Posterior vena cava (tissue), 2 donors: Measurements from ENCODE around the gene CEBPZOS. TPM values are rescaled to one million over a fixed set of nuclear protein-coding genes. Genes with fewer than 3 reads are reported as not detected.
"Not testable (repeated sequence)": the region's sequence is repeated elsewhere in the genome, so short reads cannot be mapped to it uniquely, and the experiment has no call there.

ENCODE experiments used
- DNase-seq: peaks from one replicate; pipeline ENCODE4 v3.0.0-alpha.2; 2020; ENCODE audit warnings: low spot score
- intact Hi-C, 2 donors: fragments of 100-400 bp; cut with DNase I; formaldehyde crosslinking; loops; one replicate each; pipeline versions ENCODE4 v1.14.1 to v1.14.2; 2022 to 2023
- total RNA-seq, 2 donors: library from RNA; stranded (reverse); fragmentation: NEBNext Ultra II Directional; extraction: Animal tissue kit (Norgen Biotek cat#: 25700); gene quantifications; one replicate each; pipeline ENCODE4 v1.2.1, GENCODE V29; 2021
- donor health status: DM: yes; HTN: yes; CAD: no.
- donor health status: DM: yes; HTN: yes; CAD: no.

CEBPZOS gene
- total RNA-seq, 2 donors from 2014 or later = 31.7 to 33.3 TPM

DNA sequence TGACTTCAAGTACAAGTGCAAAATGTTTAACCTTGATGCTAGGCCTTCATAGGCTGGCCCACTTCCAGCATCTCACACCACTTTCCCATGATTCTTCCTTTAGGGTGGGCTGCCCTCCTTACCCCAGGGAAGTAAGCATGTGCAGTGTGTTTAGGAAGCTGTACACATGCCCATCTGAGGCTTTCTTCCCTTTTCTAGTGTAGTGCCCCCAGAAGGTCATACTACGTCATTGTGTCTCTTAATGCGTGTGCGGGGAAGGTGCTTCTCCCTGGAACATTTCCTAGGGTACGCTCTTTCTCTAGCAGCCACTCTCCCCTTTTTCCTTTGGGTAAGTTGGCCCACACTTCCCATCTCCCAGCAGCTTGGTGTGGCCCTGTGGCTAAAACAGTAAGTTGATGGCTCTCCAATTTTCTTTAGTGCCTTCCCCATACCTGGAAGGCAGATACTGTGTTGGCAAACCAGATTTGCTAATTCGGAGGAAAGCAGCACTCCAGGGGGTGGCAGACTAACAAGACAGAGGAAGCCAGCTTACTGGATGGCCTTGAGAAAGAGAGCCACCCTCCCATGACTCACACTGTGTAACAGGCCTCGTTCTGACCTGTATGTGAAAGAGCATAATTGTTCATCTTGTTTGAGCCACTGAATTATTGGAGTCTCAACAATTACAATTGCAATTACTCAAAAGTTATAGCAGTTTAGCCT lies 6.7 kb upstream of the CEBPZOS start:
- intact Hi-C loops = no loop called here
- DNase-seq = no peak

- DNase-seq = no peak
- intact Hi-C loops = no loop called here
Observed at GRCh38 chr2:37190290-37190689, 6.0 kb upstream of the CEBPZOS start.

GRCh38 chr2:37191253-37191652 lies 5.0 kb upstream of the CEBPZOS start:
- intact Hi-C loops = no loop called here
- no peak for DNase-seq

- intact Hi-C loops = no loop called here
- no peak for DNase-seq
Observed at GRCh38 chr2:37191747-37192146, 4.5 kb upstream of the CEBPZOS start.

DNA sequence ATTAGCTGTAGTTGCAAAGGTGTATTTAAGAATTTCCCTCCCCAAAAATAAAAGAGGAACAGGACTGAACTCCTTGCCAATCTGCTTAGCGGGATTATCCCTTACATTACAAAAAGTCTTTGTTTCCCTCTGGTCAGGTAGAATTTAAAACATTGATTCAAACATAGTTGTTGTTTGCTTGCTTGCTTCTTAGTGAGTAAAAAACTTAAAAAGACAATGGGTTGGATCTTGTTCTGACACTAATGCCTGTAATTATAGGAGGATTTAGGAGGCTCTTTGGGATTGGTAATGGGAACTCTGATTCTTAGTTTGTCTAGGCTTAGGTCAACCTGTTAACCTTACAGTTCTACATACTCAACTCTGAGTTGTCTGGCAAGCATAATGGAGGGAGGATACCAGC lies 3.7 kb upstream of the CEBPZOS start:
- DNase-seq = no peak
- intact Hi-C loops = no loop called here

GRCh38 chr2:37195862-37196319 lies 405 bp upstream of the CEBPZOS start:
- intact Hi-C loops = not testable (repeated sequence)

GRCh38 chr2:37198681-37199065 lies 2.4 kb downstream of the CEBPZOS start:
- intact Hi-C loops = no loop called here
- no peak for DNase-seq

More at GRCh38 chr2:37195862-37196319, 405 bp upstream of the CEBPZOS start:
- not testable (repeated sequence) for DNase-seq

GRCh38 chr2:37201208-37201607 lies 4.9 kb downstream of the CEBPZOS start:
- DNase-seq = no peak
- intact Hi-C loops = no loop called here

GRCh38 chr2:37201766-37202165 lies 5.5 kb downstream of the CEBPZOS start:
- DNase-seq = no peak
- intact Hi-C loops = no loop called here

DNA sequence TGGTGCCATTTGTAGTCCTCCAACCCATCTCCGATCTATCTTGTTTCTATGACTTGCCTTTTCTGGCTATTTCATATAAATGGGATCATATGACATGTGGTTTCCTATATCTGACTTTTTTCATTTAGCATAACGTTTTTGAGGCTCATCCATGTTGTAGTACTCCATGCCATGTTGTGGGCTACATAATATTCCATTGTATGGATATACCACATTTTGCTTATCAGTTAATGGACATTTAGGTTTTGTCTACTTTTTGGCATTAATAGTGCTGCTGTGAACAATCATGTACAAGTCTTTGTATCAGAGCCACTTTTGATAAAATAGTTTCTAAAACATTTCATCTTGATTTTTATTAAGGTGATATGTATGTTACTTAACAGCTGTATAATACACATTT lies 7.4 kb downstream of the CEBPZOS start:
- DNase-seq = no peak
- intact Hi-C loops = no loop called here

GRCh38 chr2:37205071-37205661 lies 8.9 kb downstream of the CEBPZOS start:
- DNase-seq, intact Hi-C loops: not testable (repeated sequence)

GRCh38 chr2:37205689-37206341 lies 9.5 kb downstream of the CEBPZOS start:
- no peak for DNase-seq
- intact Hi-C loops = no loop called here

DNA sequence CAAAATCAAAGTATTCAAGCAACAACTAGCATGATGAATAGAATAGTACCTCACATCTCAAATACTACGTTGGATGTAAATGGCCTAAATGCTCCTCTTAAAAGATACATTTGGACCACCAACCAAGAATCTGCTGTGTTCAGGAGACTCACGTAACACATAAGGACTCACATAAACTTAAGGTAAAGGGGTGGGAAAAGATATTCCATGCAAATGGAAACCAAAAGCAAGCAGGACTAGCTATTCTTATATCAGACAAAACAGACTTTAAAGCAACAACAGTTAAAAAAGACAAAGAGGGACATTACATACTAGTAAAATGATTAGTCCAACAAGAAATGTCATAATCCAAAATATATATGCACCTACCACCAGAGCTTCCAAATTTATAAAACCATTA lies 10.5 kb downstream of the CEBPZOS start:
- DNase-seq, intact Hi-C loops: not testable (repeated sequence)

DNA sequence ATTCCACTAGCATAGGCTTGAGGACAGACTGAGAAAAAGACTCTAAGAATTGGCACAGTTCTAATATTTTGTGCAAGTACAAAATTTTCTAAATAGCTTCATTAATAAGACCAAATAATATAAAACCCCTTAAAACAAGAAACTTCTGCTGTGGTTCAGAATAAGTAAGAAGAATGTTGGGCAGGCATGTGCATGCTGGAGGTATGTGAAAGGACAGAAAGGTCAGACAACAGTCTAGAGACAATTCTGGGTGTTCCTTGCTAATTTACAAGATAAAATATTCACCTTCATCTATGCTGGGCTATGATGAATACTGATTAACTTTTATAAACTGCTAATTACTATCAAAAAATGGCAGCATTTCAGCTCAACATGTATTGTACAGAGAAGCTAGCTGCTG lies 14.9 kb downstream of the CEBPZOS start:
- DNase-seq = no peak
- intact Hi-C loops = no loop called here

DNA sequence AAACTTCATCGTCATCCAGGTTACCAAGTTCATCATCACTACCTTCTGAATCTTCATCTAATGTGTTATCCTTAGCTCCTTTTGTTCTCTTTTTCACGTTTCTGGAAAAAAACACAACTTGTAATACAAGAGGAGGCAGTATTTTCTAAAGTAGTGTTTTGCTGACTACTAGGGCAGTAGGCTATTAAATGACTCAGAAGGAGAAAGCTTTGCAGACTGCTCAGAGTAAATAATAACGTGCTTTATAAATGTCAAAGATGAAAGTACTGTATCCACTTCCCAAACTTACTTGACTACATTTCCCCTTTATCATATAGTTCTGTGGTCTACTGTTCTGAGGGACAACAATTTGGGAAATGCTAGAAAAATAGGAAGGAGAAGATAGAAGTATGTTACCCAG lies 15.6 kb downstream of the CEBPZOS start:
- intact Hi-C loops = no loop called here
- no peak for DNase-seq

GRCh38 chr2:37215250-37215649 lies 19.0 kb downstream of the CEBPZOS start:
- no peak for DNase-seq
- intact Hi-C loops = no loop called here

DNA sequence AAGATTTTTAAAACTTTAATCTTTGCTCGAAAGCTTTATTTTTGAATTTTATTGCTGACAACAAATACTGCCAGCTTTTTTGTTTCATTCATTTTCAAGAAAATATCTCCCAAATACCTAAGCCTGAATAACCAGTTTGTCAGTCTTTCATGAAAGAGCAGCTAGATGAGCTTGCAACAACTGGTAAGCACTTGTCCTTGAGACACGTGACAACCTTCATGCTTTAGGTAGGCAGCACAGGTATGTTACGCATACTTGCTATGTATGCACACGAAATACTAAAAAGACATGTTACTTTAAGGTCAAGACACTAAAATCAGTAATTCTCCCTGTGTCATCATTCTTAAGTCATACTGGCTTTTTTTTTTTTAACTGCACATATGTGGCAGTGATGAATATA lies 22.8 kb downstream of the CEBPZOS start:
- DNase-seq = no peak
- intact Hi-C loops = no loop called here

GRCh38 chr2:37223131-37223530 lies 26.8 kb downstream of the CEBPZOS start:
- intact Hi-C loops = no loop called here

DNA sequence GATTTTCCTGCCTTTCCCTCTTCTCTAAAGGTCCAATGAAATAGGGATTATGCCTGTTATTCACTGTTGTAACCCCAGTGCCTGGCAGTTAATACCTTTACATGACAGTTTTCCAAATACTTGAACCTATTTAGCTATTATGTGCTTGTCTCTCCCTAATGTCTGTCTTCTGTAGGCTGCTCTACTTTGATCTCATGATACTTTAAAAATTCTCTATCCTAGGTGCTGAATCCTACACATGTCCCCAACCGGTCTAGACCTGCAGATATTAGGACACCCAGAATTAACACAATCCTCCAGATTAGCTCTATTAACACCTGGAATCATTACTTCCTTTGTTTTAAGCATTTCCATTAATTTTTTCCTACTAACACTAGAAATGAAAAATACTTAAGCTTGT lies 27.8 kb downstream of the CEBPZOS start:
- no peak for DNase-seq
- intact Hi-C loops = no loop called here

More at GRCh38 chr2:37223131-37223530, 26.8 kb downstream of the CEBPZOS start:
- no peak for DNase-seq

DNA sequence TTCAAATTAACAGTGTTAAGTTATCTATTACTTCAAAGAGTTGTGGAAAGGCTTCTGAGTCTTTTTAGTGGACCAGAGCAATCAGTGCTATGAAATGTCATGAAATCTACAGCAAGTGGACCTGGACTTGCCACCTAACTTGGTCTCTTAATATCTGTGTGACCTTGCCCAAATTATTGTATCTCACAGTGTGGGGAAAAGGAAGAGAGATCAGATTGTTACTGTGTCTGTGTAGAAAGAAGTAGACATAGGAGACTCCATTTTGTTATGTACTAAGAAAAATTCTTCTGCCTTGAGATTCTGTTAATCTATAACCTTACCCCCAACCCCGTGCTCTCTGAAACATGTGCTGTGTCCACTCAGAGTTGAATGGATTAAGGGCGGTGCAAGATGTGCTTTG lies 28.8 kb downstream of the CEBPZOS start:
- DNase-seq, intact Hi-C loops: not testable (repeated sequence)

DNA sequence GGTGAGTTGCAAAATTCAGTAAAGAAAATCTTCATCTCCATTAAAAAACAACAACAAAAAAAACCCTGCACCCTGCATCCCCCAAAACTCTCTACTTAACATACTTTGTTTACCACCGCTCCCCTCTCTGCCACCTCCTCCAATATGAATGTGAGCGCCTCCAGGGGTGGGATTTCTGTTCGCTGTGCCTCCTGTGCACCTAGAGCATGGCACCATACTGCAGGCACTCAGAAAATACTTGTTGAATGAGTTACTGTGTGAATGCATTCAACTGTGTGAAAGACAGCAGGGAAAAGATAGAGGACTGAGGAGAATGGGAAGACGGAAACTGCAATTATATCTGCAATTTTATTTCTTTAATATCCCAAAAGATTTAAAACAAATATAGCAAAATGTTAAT lies 30.6 kb downstream of the CEBPZOS start:
- intact Hi-C loops = no loop called here
- DNase-seq = no peak
